H9 (cell line): ENCODE results near the gene BIRC5. TPM values are rescaled to one million over a fixed set of nuclear protein-coding genes. Genes with fewer than 3 reads are reported as not detected.

Source experiments
- DNase-seq: peaks from one replicate; pipeline ENCODE4 v3.0.0-alpha.2; 2017
- H2AFZ ChIP-seq: one replicate; pipeline ENCODE4 v1.6.1; 2013; ENCODE audit warnings: mild to moderate bottlenecking, low read length, control low read depth, moderate library complexity
- H2AK5ac ChIP-seq: 2 replicates; pipeline ENCODE4 v1.6.1; 2013; ENCODE audit warnings: low read length, control low read depth, mixed read lengths; ENCODE audit not compliant: insufficient read length
- H2BK120ac ChIP-seq: one replicate; pipeline ENCODE4 v1.6.1; 2013; ENCODE audit warnings: low read depth, mild to moderate bottlenecking, low read length, control low read depth, inconsistent platforms; ENCODE audit not compliant: poor library complexity, severe bottlenecking
- H2BK12ac ChIP-seq: 2 replicates; pipeline ENCODE4 v1.6.1; 2013; ENCODE audit warnings: low read length, control low read depth, mixed read lengths, low read depth; ENCODE audit not compliant: insufficient read length
- H2BK15ac ChIP-seq: 2 replicates; pipeline ENCODE4 v1.6.1; 2013; ENCODE audit warnings: low read depth, low read length, control low read depth
- H2BK20ac ChIP-seq: one replicate; pipeline ENCODE4 v1.6.1; 2013; ENCODE audit warnings: low read depth, mild to moderate bottlenecking, low read length, control low read depth, inconsistent platforms; ENCODE audit not compliant: poor library complexity, severe bottlenecking
- H2BK5ac ChIP-seq: 2 replicates; pipeline ENCODE4 v1.6.1; 2013; ENCODE audit warnings: low read length, control low read depth, mixed read lengths; ENCODE audit not compliant: insufficient read length
- H3K14ac ChIP-seq: 2 replicates; pipeline ENCODE4 v1.6.1; 2013; ENCODE audit warnings: low read length, control low read depth; ENCODE audit not compliant: insufficient read depth
- H3K18ac ChIP-seq: 2 replicates; pipeline ENCODE4 v1.6.1; 2013; ENCODE audit warnings: low read depth, mild to moderate bottlenecking, mixed read lengths, low read length, control low read depth; ENCODE audit not compliant: insufficient read length
- H3K23ac ChIP-seq: 2 replicates; pipeline ENCODE4 v1.6.1; 2013; ENCODE audit warnings: low read length, control low read depth, mixed read lengths, low read depth; ENCODE audit not compliant: insufficient read length
- H3K23me2 ChIP-seq: 2 replicates; pipeline ENCODE4 v1.6.1; 2013; ENCODE audit warnings: low read depth, mild to moderate bottlenecking, mixed read lengths, low read length, control low read depth; ENCODE audit not compliant: insufficient read length, poor library complexity, severe bottlenecking
- H3K27ac ChIP-seq: 2 replicates; pipeline ENCODE4 v1.5.1; 2013; ENCODE audit warnings: low read length, control low read depth, mixed read lengths, low read depth; ENCODE audit not compliant: insufficient read length
- H3K27me3 ChIP-seq: 2 replicates; pipeline ENCODE4 v1.6.1; 2013; ENCODE audit warnings: low read length, control low read depth, inconsistent platforms; ENCODE audit not compliant: insufficient read depth
- H3K4ac ChIP-seq: 2 replicates; pipeline ENCODE4 v1.6.1; 2013; ENCODE audit warnings: low read depth, mild to moderate bottlenecking, control low read depth, inconsistent platforms, low read length, moderate library complexity
- H3K4me1 ChIP-seq: 2 replicates; pipeline ENCODE4 v1.6.1; 2013; ENCODE audit warnings: low read length, control low read depth, inconsistent platforms; ENCODE audit not compliant: insufficient read depth
- H3K4me2 ChIP-seq: 2 replicates; pipeline ENCODE4 v1.6.1; 2013; ENCODE audit warnings: low read length, control low read depth, mixed read lengths; ENCODE audit not compliant: insufficient read length, insufficient read depth
- H3K56ac ChIP-seq: 2 replicates; pipeline ENCODE4 v1.6.1; 2013; ENCODE audit warnings: low read depth, mild to moderate bottlenecking, mixed read lengths, low read length, control low read depth; ENCODE audit not compliant: insufficient read length
- H3K79me1 ChIP-seq: 2 replicates; pipeline ENCODE4 v1.6.1; 2013; ENCODE audit warnings: low read depth, mild to moderate bottlenecking, moderate library complexity, low read length, control low read depth, inconsistent platforms; ENCODE audit not compliant: insufficient read depth, poor library complexity, severe bottlenecking
- H3K79me2 ChIP-seq: 2 replicates; pipeline ENCODE4 v1.6.1; 2013; ENCODE audit warnings: low read length, control low read depth, inconsistent platforms; ENCODE audit not compliant: insufficient read depth
- H3K9ac ChIP-seq: 2 replicates; pipeline ENCODE4 v1.6.1; 2013; ENCODE audit warnings: low read length, control low read depth, mixed read lengths; ENCODE audit not compliant: insufficient read length; ENCODE audit errors: extremely low read depth
- H3K9me3 ChIP-seq: one replicate; pipeline ENCODE4 v1.6.1; 2013; ENCODE audit warnings: low read depth, low read length, inconsistent platforms; ENCODE audit not compliant: control insufficient read depth
- H3T11ph ChIP-seq: one replicate; pipeline ENCODE4 v1.6.1; 2013; ENCODE audit warnings: mild to moderate bottlenecking, low read length, control low read depth, inconsistent platforms
- H4K20me1 ChIP-seq: one replicate; pipeline ENCODE4 v1.6.1; 2013; ENCODE audit not compliant: control insufficient read depth, insufficient read length, insufficient read depth
- H4K5ac ChIP-seq: 2 replicates; pipeline ENCODE4 v1.6.1; 2013; ENCODE audit warnings: low read depth, mild to moderate bottlenecking, mixed read lengths, low read length, control low read depth; ENCODE audit not compliant: insufficient read length
- H4K8ac ChIP-seq: replicated peaks from 2 replicates; pipeline ENCODE4 v1.6.1; 2013; ENCODE audit warnings: low read length, control low read depth, mixed read lengths, low read depth; ENCODE audit not compliant: insufficient read length
- H4K91ac ChIP-seq: 2 replicates; pipeline ENCODE4 v1.6.1; 2013; ENCODE audit warnings: low read depth, mild to moderate bottlenecking, moderate library complexity, mixed read lengths, low read length, control low read depth; ENCODE audit not compliant: insufficient read length
- H3K27ac Mint-ChIP-seq, 3 experiments: 2 replicates in 2 of 3; 3 replicates in 1 of 3; pipeline ENCODE4 v1.8.0; 2020 to 2021; ENCODE audit warnings: mixed read lengths in 3 of 3, mild to moderate bottlenecking in 1 of 3, moderate library complexity in 1 of 3
- H3K27me3 Mint-ChIP-seq: 2 replicates; pipeline ENCODE4 v1.8.0; 2021; ENCODE audit warnings: low read depth, mild to moderate bottlenecking, moderate library complexity, mixed read lengths
- H3K36me3 Mint-ChIP-seq, 3 experiments: 2 replicates in 2 of 3; 3 replicates in 1 of 3; pipeline ENCODE4 v1.8.0; 2020 to 2021; ENCODE audit warnings: low read depth in 3 of 3, mixed read lengths in 3 of 3; ENCODE audit not compliant: insufficient read depth in 1 of 3
- H3K4me1 Mint-ChIP-seq, 2 experiments: 2 replicates each; pipeline ENCODE4 v1.8.0; 2020; ENCODE audit warnings: mixed read lengths in 2 of 2
- H3K4me3 Mint-ChIP-seq, 2 experiments: 2 replicates in 1 of 2; 3 replicates in 1 of 2; pipeline ENCODE4 v1.8.0; 2020 to 2021; ENCODE audit warnings: mild to moderate bottlenecking in 2 of 2, mixed read lengths in 2 of 2, moderate library complexity in 1 of 2
- H3K9me3 Mint-ChIP-seq, 2 experiments: 2 replicates in 1 of 2; 3 replicates in 1 of 2; pipeline ENCODE4 v1.8.0; 2020; ENCODE audit warnings: mild to moderate bottlenecking in 2 of 2, mixed read lengths in 2 of 2, moderate library complexity in 1 of 2
- WGBS: extraction: QIAGEN DNeasy Blood & Tissue Kit; methylation state at CpG from one replicate; pipeline ENCODE4 v1.1.7; 2013; ENCODE audit warnings: missing lambda C conversion rate, low lambda C conversion rate, mixed read lengths; ENCODE audit not compliant: insufficient read length; ENCODE audit errors: extremely low coverage; 5-methylcytosine and 5-hydroxymethylcytosine counted together
- total RNA-seq: library from RNA; stranded (reverse); gene quantifications from 2 replicates; pipeline ENCODE4 v1.2.1, GENCODE V29; 2021
- TF ChIP-seq, protein P1 (sequence below): fragments of 200-600 bp; sonication (generic); conservative IDR thresholded peaks from 3 replicates; pipeline ENCODE4 v1.8.0; 2021; ENCODE audit warnings: antibody characterized with exemption, mild to moderate bottlenecking

BIRC5 gene
- total RNA-seq, 1 experiment from 2014 or later = 97.8 TPM

DNA sequence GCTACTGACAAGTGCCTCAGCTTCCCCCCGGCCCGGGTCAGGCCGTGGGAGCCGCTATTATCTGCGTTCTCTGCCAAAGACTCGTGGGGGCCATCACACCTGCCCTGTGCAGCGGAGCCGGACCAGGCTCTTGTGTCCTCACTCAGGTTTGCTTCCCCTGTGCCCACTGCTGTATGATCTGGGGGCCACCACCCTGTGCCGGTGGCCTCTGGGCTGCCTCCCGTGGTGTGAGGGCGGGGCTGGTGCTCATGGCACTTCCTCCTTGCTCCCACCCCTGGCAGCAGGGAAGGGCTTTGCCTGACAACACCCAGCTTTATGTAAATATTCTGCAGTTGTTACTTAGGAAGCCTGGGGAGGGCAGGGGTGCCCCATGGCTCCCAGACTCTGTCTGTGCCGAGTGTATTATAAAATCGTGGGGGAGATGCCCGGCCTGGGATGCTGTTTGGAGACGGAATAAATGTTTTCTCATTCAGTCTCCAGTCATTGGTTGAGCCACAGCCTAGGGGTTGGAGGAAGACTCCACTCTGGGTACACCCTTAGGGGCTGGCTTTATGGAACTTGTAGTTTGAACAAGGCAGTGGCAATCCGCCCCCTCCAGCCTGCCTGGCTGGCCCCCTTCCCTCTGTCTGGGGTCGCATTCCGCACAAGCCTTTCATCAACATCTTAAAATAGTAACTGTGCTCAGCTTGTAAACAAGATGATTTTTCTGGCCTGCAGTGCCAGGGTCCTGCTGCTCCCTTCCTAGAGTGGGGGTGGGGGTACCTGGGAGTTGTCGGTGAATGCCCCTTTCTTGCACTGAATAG is 41.6 kb upstream of the BIRC5 start:
- H3T11ph ChIP-seq = no peak overlapping the region
- DNase-seq = no peak
- H3K79me1 ChIP-seq = no peaks in the 10 kb centered on the region
- H4K91ac ChIP-seq = no peak overlapping the region
- Mint-ChIP-seq H3K4me1 (peaks cover 34 to 56% of the 10 kb centered on the region in 2 experiments), H3K27me3 (no peaks in the 10 kb centered on the region; the same call in 1 of the 2 replicates), H3K36me3 (peaks cover 19 to 50% (median 36%) of the 10 kb centered on the region in 3 experiments), H3K4me3 (peak overlapping the region in 1 of 2 experiments; percentile 38; a peak in 2 of 5 replicates), H3K9me3 (no peaks in the 10 kb centered on the region), H3K27ac (peak overlapping the region; percentile 62 to 80 (median 64); a peak in 3 of 7 replicates)
- peaks cover 4% of the 10 kb centered on the region for H4K20me1 ChIP-seq
- no peak overlapping the region for H2AK5ac ChIP-seq
- H3K23ac ChIP-seq = no peak overlapping the region
- H2BK120ac ChIP-seq = no peak overlapping the region
- TF ChIP-seq, protein P1, sequence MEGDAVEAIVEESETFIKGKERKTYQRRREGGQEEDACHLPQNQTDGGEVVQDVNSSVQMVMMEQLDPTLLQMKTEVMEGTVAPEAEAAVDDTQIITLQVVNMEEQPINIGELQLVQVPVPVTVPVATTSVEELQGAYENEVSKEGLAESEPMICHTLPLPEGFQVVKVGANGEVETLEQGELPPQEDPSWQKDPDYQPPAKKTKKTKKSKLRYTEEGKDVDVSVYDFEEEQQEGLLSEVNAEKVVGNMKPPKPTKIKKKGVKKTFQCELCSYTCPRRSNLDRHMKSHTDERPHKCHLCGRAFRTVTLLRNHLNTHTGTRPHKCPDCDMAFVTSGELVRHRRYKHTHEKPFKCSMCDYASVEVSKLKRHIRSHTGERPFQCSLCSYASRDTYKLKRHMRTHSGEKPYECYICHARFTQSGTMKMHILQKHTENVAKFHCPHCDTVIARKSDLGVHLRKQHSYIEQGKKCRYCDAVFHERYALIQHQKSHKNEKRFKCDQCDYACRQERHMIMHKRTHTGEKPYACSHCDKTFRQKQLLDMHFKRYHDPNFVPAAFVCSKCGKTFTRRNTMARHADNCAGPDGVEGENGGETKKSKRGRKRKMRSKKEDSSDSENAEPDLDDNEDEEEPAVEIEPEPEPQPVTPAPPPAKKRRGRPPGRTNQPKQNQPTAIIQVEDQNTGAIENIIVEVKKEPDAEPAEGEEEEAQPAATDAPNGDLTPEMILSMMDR = no peak
- no peaks in the 10 kb centered on the region for H3K79me2 ChIP-seq
- no peak overlapping the region for H3K14ac ChIP-seq
- H3K56ac ChIP-seq = no peak overlapping the region
- H2AFZ ChIP-seq = no peak overlapping the region
- H2BK12ac ChIP-seq = no peak overlapping the region
- no peak overlapping the region for H3K18ac ChIP-seq
- no peak overlapping the region for H3K4me2 ChIP-seq
- no CpG with 5 or more reads among the region's 19 CpGs for WGBS
- no peaks in the 10 kb centered on the region; the same call in 1 of the 2 replicates for H3K4me1 ChIP-seq
- no peak overlapping the region for H4K5ac ChIP-seq
- H2BK15ac ChIP-seq = no peak overlapping the region
- no peak overlapping the region for H3K9ac ChIP-seq
- no peaks in the 10 kb centered on the region for H3K27me3 ChIP-seq
- no peak overlapping the region for H3K4ac ChIP-seq
- no peak overlapping the region for H3K27ac ChIP-seq
- H2BK20ac ChIP-seq = no peak overlapping the region
- H2BK5ac ChIP-seq = no peak overlapping the region
- H3K9me3 ChIP-seq = no peaks in the 10 kb centered on the region
- no peaks in the 10 kb centered on the region for H3K23me2 ChIP-seq
- H4K8ac ChIP-seq = no peak overlapping the region
